Measurements from ENCODE around the gene SNRK.

The SNRK gene

DNA sequence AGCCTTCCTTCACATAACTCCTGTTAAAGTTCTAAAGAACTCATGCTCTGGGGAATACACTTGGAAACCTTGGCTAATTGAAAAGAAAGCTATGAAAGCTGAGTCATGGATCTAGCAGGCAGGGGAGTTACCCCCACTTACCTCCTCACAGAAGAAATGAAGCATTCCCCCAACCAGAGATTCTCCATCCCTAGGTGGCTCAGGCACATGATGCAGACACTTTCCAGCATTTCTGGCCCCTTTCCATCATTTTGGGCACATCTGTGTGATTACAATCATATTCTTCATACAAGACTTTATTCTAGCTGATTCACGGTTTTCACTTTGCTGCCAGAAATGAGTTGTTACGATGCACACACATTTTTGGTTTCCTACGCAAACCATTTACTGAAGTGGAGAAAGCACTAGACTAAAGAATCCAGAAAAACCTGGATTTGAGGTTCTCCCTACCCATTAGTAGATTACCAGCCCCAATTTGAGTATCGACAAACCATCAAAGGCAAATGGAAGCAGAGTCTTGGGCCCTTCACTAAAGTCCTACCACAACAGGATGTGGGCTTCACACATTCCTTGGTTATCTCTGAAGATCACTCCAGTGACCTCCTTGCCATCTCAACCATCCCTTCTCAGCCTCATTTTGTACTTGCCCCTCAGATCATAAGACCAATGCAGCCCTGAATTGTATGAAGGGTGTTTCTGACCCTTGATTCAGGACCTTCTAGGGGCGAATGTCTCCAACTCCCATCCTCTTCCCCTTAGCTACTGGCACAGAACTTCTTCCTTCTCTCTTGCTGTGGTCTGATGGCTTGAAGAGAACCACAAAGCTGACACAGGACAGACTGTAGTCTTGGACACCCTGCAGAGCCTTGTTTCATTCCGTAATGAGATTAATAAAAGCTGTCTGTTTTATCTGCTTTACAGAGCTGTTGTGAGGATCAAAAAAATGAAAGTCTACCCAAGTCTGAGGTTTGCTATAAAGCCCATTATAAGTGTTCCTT is 42.5 kb upstream of the SNRK start:
- CTCF ChIA-PET = interaction anchor here (0.6 to 1.6 kb wide), 3 partner anchors 27 to 282 kb away, joined by 3 to 5 read pairs (median 3); no protein-coding TSS in a partner anchor

DNA sequence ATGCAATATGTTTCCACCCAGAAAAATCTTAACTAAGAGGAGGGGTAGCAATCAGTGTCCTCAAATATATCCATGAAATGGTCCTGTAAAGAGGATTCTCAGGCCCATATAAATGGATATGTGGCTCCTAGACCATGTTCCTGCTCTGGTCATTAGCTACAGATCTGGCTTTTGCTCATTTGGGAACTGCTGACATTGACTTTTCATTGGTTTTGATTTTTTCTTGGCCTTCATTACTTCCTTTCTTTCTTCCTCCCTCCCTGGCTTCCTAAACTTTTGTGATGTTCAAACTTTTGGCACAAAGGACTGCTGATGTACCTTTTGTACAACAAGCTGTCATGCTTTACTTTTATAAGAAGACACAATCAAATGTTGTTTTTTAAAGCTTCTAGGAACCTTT is 41.6 kb upstream of the SNRK start:
- Histone ChIP-seq H3K4me3 (ENCODE audit: low read depth, low read length) (no peak overlapping the region), H3K36me3 (ENCODE audit: control insufficient read depth in 2 of 2, insufficient read depth in 1 of 2, low read length in 2 of 2) (no peaks in the 10 kb centered on the region), H3K4me1 (ENCODE audit: control insufficient read depth, insufficient read depth, low read length) (no peaks in the 10 kb centered on the region), H3K27ac (ENCODE audit: extremely low read depth, low read depth, low read length) (no peak overlapping the region), H3K9me3 (ENCODE audit: control insufficient read depth, insufficient read depth, low read depth, low read length) (no peaks in the 10 kb centered on the region)
- ChIA-PET POLR2A (no interaction called here), CTCF (interaction anchor here (0.6 to 1.6 kb wide), 2 partner anchors 88 to 283 kb away, joined by 3 to 5 read pairs; no protein-coding TSS in a partner anchor)
- TF ChIP-seq, protein P1, sequence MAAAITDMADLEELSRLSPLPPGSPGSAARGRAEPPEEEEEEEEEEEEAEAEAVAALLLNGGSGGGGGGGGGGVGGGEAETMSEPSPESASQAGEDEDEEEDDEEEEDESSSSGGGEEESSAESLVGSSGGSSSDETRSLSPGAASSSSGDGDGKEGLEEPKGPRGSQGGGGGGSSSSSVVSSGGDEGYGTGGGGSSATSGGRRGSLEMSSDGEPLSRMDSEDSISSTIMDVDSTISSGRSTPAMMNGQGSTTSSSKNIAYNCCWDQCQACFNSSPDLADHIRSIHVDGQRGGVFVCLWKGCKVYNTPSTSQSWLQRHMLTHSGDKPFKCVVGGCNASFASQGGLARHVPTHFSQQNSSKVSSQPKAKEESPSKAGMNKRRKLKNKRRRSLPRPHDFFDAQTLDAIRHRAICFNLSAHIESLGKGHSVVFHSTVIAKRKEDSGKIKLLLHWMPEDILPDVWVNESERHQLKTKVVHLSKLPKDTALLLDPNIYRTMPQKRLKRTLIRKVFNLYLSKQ (tag by site-specific recombination; IDR thresholded peaks at IDR 0.05; ENCODE audit: borderline replicate concordance) = no peak
- TF ChIP-seq FEZF1 (tag by site-specific recombination; IDR thresholded peaks at IDR 0.05) = no peak
- TF ChIP-seq, protein P2, sequence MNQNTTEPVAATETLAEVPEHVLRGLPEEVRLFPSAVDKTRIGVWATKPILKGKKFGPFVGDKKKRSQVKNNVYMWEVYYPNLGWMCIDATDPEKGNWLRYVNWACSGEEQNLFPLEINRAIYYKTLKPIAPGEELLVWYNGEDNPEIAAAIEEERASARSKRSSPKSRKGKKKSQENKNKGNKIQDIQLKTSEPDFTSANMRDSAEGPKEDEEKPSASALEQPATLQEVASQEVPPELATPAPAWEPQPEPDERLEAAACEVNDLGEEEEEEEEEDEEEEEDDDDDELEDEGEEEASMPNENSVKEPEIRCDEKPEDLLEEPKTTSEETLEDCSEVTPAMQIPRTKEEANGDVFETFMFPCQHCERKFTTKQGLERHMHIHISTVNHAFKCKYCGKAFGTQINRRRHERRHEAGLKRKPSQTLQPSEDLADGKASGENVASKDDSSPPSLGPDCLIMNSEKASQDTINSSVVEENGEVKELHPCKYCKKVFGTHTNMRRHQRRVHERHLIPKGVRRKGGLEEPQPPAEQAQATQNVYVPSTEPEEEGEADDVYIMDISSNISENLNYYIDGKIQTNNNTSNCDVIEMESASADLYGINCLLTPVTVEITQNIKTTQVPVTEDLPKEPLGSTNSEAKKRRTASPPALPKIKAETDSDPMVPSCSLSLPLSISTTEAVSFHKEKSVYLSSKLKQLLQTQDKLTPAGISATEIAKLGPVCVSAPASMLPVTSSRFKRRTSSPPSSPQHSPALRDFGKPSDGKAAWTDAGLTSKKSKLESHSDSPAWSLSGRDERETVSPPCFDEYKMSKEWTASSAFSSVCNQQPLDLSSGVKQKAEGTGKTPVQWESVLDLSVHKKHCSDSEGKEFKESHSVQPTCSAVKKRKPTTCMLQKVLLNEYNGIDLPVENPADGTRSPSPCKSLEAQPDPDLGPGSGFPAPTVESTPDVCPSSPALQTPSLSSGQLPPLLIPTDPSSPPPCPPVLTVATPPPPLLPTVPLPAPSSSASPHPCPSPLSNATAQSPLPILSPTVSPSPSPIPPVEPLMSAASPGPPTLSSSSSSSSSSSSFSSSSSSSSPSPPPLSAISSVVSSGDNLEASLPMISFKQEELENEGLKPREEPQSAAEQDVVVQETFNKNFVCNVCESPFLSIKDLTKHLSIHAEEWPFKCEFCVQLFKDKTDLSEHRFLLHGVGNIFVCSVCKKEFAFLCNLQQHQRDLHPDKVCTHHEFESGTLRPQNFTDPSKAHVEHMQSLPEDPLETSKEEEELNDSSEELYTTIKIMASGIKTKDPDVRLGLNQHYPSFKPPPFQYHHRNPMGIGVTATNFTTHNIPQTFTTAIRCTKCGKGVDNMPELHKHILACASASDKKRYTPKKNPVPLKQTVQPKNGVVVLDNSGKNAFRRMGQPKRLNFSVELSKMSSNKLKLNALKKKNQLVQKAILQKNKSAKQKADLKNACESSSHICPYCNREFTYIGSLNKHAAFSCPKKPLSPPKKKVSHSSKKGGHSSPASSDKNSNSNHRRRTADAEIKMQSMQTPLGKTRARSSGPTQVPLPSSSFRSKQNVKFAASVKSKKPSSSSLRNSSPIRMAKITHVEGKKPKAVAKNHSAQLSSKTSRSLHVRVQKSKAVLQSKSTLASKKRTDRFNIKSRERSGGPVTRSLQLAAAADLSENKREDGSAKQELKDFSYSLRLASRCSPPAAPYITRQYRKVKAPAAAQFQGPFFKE (tag by site-specific recombination; IDR thresholded peaks at IDR 0.05; ENCODE audit: borderline replicate concordance) = no peak
- TF ChIP-seq ZNF549 (tag by site-specific recombination; IDR thresholded peaks at IDR 0.05) = no peak
- TF ChIP-seq, protein P3, sequence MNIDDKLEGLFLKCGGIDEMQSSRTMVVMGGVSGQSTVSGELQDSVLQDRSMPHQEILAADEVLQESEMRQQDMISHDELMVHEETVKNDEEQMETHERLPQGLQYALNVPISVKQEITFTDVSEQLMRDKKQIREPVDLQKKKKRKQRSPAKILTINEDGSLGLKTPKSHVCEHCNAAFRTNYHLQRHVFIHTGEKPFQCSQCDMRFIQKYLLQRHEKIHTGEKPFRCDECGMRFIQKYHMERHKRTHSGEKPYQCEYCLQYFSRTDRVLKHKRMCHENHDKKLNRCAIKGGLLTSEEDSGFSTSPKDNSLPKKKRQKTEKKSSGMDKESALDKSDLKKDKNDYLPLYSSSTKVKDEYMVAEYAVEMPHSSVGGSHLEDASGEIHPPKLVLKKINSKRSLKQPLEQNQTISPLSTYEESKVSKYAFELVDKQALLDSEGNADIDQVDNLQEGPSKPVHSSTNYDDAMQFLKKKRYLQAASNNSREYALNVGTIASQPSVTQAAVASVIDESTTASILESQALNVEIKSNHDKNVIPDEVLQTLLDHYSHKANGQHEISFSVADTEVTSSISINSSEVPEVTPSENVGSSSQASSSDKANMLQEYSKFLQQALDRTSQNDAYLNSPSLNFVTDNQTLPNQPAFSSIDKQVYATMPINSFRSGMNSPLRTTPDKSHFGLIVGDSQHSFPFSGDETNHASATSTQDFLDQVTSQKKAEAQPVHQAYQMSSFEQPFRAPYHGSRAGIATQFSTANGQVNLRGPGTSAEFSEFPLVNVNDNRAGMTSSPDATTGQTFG (tag by site-specific recombination; IDR thresholded peaks at IDR 0.05; ENCODE audit: borderline replicate concordance) = no peak
- no peak for TF ChIP-seq ZNF221 (tag by site-specific recombination; IDR thresholded peaks at IDR 0.05; ENCODE audit: borderline replicate concordance)
- no peak for TF ChIP-seq ZSCAN16 (tag by site-specific recombination; IDR thresholded peaks at IDR 0.05)
- TF ChIP-seq, protein P4, sequence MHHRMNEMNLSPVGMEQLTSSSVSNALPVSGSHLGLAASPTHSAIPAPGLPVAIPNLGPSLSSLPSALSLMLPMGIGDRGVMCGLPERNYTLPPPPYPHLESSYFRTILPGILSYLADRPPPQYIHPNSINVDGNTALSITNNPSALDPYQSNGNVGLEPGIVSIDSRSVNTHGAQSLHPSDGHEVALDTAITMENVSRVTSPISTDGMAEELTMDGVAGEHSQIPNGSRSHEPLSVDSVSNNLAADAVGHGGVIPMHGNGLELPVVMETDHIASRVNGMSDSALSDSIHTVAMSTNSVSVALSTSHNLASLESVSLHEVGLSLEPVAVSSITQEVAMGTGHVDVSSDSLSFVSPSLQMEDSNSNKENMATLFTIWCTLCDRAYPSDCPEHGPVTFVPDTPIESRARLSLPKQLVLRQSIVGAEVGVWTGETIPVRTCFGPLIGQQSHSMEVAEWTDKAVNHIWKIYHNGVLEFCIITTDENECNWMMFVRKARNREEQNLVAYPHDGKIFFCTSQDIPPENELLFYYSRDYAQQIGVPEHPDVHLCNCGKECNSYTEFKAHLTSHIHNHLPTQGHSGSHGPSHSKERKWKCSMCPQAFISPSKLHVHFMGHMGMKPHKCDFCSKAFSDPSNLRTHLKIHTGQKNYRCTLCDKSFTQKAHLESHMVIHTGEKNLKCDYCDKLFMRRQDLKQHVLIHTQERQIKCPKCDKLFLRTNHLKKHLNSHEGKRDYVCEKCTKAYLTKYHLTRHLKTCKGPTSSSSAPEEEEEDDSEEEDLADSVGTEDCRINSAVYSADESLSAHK (tag by site-specific recombination; IDR thresholded peaks at IDR 0.05) = no peak
- TF ChIP-seq RBAK (tag by site-specific recombination; IDR thresholded peaks at IDR 0.05) = no peak

More for the DNA sequence above, 42.5 kb upstream of the SNRK start:
- Histone ChIP-seq H3K4me3 (ENCODE audit: low read depth, low read length) (no peak overlapping the region), H3K9me3 (ENCODE audit: control insufficient read depth, insufficient read depth, low read depth, low read length) (no peaks in the 10 kb centered on the region), H3K36me3 (ENCODE audit: control insufficient read depth in 2 of 2, insufficient read depth in 1 of 2, low read length in 2 of 2) (no peaks in the 10 kb centered on the region), H3K4me1 (ENCODE audit: control insufficient read depth, insufficient read depth, low read length) (no peaks in the 10 kb centered on the region), H3K27ac (ENCODE audit: extremely low read depth, low read depth, low read length) (no peak overlapping the region)
- POLR2A ChIA-PET = no interaction called here
- no peak for TF ChIP-seq ZNF747 (tag by site-specific recombination; IDR thresholded peaks at IDR 0.05)
- TF ChIP-seq, protein P5, sequence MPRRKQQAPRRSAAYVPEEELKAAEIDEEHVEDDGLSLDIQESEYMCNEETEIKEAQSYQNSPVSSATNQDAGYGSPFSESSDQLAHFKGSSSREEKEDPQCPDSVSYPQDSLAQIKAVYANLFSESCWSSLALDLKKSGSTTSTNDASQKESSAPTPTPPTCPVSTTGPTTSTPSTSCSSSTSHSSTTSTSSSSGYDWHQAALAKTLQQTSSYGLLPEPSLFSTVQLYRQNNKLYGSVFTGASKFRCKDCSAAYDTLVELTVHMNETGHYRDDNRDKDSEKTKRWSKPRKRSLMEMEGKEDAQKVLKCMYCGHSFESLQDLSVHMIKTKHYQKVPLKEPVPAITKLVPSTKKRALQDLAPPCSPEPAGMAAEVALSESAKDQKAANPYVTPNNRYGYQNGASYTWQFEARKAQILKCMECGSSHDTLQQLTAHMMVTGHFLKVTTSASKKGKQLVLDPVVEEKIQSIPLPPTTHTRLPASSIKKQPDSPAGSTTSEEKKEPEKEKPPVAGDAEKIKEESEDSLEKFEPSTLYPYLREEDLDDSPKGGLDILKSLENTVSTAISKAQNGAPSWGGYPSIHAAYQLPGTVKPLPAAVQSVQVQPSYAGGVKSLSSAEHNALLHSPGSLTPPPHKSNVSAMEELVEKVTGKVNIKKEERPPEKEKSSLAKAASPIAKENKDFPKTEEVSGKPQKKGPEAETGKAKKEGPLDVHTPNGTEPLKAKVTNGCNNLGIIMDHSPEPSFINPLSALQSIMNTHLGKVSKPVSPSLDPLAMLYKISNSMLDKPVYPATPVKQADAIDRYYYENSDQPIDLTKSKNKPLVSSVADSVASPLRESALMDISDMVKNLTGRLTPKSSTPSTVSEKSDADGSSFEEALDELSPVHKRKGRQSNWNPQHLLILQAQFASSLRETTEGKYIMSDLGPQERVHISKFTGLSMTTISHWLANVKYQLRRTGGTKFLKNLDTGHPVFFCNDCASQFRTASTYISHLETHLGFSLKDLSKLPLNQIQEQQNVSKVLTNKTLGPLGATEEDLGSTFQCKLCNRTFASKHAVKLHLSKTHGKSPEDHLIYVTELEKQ (tag by site-specific recombination; IDR thresholded peaks at IDR 0.05; ENCODE audit: borderline replicate concordance) = no peak
- TF ChIP-seq KLF10 (tag by site-specific recombination; IDR thresholded peaks at IDR 0.05) = no peak
- TF ChIP-seq ZNF510 (tag by site-specific recombination; IDR thresholded peaks at IDR 0.05; ENCODE audit: insufficient replicate concordance) = no peak
- no peak for TF ChIP-seq ZIC2 (tag by site-specific recombination; IDR thresholded peaks at IDR 0.05)
- TF ChIP-seq ZNF302 (tag by site-specific recombination; IDR thresholded peaks at IDR 0.05; ENCODE audit: low read depth) = no peak

Data from HEK293 (cell line).